HL-60 (cell line): ENCODE measurements around the gene TBCC.

Experiments
- CTCF ChIP-seq: IDR thresholded peaks from one replicate; pipeline ENCODE4 v1.5.1; 2011; ENCODE audit warnings: low read length, control low read depth, inconsistent platforms; ENCODE audit not compliant: insufficient read depth
- GABPA ChIP-seq: IDR thresholded peaks from 2 replicates; pipeline ENCODE4 v1.6.1; 2012; ENCODE audit warnings: low read depth
- POLR2AphosphoS5 ChIP-seq: IDR thresholded peaks from 2 replicates; pipeline ENCODE4 v1.6.1; 2012; ENCODE audit warnings: low read depth
- REST ChIP-seq: IDR thresholded peaks from 2 replicates; pipeline ENCODE4 v1.6.1; 2012; ENCODE audit warnings: low read depth; ENCODE audit not compliant: insufficient replicate concordance
- SPI1 ChIP-seq: IDR thresholded peaks from 2 replicates; pipeline ENCODE4 v1.6.1; 2012; ENCODE audit warnings: low read depth, mild to moderate bottlenecking, borderline replicate concordance

- TF ChIP-seq CTCF (no peak), POLR2AphosphoS5 (no peak), REST (no peak), GABPA (no peak), SPI1 (no peak)
Observed at GRCh38 chr6:42754759-42755158, 8.9 kb upstream of the TBCC start.
